ENCODE measurements around the gene SCUBE1.

The SCUBE1 gene

DNA sequence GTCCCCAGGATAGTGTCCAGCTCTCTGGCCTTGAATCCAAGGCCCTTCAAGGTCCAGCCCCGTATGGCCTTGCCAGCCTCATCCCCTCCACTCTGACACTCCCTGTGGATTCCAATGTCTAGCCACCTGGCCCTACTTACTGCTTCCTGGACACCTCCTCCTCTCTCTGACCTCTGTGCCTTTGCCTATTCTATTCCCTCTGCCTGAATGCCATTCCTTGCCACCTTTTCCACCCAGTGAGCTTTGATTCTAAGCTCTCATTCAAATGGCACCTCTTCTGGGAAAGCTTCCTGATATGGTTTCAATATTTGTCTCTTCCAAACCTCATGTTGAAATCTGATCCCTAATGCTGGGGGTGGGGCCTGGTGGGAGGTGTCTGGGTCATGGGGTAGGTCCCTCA is 124.4 kb downstream of the SCUBE1 start:
- no peak for DNase-seq (ENCODE audit: low read depth in 1 of 2, low spot score in 1 of 2)

DNA sequence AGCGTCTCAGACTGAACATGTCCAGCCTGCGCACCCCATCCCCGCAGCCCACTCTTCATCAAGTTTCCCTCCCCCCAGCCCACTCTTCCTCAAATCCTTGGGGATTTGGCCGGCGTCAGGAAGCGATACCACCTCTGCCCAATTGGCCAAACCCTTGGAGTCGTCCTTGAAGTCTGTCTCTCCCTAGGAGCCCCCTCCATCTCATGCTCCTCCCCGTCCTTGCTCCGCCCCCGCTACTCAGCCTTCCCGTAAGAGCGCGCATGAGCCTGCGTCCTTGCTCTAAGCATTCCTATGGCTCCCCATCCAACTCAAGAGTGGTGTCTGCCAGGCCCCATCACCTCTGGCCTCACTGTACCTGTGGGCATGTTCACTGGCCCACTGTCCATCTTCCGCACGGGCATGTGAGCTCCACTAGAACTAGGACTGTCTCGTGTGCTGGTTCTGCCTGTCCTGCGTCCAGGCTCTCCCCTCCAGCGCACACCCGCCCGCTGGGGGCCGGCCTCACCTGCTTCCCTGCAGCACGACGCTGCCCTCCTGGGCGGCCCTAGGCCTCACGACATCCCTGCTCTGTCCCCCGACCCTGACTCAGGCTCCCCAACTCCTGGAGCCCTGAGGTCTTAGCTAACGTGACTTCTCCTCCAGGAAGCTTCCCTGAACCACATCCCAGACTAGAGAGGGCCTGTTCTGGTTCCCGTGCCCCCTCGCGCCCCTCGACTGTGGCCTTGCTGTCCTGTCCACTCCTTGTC is 125.7 kb downstream of the SCUBE1 start:
- no peak for DNase-seq (ENCODE audit: low read depth in 1 of 2, low spot score in 1 of 2)

DNA sequence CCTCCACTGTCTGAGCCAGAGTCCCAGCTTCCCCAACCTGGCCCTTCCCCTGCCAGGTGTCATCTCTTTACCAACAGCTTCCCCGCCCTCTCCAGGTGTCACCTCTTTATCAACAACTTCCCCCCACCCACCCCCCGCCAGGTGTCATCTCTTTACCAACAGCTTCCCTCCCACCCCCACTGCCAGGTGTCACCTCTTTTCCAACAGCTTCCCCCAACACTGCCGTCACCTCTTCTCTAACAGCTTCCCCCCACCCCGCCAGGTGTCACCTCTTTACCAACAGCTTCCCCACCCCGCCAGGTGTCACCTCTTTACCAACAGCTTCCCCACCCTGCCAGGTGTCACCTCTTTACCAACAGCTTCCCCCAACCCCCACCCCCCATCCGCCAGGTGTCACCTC is 126.4 kb downstream of the SCUBE1 start:
- DNase-seq (ENCODE audit: low read depth in 1 of 2, low spot score in 1 of 2), result no peak

DNA sequence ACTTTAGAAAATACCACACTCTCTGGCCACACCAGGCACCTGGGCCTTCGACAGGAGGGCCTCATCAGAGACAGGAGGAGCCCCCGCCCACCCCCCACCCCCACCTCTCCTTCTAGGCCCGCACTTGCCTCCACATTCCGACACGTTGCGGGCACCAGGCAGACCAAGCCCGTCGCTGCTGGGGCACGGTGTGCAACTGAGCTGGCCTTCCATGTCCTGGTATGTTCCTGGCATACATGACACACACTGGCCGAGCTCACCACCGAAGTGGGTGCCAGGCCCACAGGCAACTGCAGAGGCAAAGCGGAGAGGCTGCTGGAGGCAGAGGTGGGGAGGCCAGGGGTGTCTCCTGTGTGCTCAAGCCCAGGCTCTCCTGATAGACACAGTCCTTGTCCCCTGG is 129.2 kb downstream of the SCUBE1 start:
- DNase-seq (ENCODE audit: low read depth in 1 of 2, low spot score in 1 of 2), result no peak

DNA sequence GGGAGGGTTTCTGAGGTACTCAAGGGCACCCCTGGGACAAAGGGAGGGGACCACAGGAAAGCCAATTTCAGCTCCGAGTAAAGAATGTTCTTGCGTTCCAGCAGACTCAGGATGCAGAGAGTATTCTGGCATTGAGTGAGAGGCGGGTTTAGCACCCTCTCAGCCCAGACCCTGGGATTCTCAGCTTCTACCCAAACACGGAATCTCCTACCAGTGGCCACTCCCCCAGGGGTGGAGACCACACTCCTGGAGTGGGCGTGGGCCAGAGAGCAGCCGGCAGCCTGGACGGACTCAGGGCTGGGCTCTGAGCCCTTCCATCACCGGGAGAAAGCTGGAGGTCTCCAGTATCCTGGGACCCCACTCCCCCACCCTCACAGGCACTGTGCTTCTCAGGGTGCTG is 130.1 kb downstream of the SCUBE1 start:
- DNase-seq (ENCODE audit: low read depth in 1 of 2, low spot score in 1 of 2), result no peak

DNA sequence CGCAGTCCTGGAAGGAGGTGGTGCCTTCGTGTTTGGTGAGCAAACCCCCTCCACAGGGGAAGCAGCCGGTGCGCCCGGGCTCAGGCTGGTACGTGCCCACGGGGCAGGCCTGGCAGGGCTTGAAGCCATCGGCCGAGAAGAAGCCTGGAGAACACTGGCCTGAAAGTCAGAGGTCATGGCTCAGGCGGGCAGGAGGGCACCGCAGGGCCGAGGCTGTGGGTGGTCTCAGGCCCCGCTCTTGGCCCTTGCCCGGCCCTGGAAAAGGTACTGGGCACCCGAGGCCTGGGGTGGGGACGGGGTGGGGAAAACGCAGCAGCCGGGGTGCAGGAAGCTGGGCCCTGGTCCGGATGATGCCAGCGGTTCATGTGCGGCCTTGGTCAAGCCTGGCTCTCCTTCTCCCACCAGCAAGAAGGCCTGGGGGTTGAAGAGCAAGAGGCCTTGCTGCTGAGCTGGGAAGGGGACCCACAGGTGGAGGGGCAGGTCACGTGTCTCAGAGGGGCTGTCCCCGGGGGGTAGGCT is 130.7 kb downstream of the SCUBE1 start:
- DNase-seq (ENCODE audit: low read depth in 1 of 2, low spot score in 1 of 2), result no peak

DNA sequence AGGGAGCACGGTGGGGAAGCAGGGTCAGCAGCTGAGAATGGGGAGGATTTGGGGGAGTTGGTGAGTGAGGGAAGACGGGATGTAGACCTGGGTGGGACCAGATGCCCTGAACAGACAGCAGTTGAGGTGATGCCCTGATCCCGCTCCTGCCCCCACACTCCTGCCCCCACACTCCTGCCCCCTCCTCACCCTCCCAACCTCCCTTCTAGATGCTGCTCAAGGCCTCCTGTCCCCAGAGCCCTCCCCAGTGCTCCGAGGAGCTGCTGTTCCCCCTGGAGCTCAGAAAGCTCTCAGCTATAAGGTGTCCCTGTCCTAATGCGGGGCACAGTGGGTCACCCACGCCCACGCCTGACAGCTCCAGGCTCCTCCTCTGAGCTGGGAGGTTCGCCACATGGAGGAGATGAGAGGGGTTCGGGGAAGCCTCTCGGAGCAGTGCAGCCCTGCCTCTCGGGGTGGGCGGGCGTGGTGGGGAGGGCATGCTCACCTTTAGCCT is 131.2 kb downstream of the SCUBE1 start:
- no peak for DNase-seq (ENCODE audit: low read depth in 1 of 2, low spot score in 1 of 2)

DNA sequence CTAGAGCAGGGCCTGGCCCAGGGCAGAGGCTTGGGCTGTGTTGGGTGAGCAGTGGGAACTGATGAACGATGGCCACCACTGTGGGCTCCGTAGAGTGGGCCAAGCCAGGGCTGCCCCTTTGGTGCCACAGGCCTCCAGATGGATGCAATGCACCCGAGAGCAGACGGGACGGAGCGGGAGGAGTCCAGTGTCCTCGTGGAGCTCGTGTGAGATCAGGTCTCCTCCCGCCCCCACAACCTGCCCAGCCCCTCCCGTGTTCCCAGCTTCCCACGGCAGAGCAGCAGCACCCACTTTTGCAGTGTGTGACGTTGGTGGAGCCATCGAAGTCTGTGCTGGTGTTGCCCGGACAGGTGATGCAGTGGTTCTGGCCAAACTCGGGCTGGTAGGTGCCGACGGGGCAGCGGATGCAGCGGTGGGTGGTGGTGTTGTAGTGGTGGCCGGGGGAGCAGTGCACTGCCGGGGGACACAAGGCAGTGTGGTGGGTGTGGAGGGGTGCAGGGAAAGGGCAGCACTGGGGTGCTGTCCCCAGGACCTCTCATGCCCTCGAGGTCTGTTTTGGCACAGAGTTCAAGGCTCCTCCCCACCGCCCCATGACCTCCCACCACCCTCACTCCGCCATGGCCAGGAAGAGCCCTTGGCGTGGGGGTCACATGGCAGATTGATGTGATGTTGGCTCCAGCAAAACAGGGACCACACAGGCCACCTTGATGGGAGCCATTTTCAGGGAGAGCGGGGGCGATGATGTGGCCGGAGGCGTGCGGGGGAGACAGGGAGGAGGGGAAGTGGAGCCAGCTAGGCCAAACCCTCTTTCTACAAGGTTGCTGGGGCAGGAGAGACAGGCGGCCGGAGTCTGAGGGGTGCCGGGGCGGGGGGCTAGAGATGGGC is 132.3 kb downstream of the SCUBE1 start:
- DNase-seq (ENCODE audit: low read depth in 1 of 2, low spot score in 1 of 2), result no peak

DNA sequence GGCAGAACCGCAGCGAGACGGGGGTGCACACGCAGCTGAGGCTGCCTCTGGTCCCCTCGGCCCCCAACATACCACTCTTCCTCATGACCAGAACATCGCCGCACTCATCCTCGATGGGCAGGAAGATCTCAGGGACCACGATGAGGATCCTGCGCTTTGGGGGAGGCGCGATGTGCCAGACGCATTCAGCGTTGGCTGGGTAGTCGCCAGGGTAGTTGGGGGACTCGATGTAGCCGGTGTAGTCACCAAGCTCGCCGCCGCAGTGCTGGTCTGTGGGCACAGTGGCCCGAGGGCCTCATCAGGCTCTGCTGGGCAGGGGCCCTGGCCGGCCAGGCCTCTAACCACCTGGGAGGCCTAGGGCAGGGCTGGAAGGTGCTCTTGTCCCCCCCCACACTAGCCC is 133.2 kb downstream of the SCUBE1 start:
- no peak for DNase-seq (ENCODE audit: low read depth in 1 of 2, low spot score in 1 of 2)

DNA sequence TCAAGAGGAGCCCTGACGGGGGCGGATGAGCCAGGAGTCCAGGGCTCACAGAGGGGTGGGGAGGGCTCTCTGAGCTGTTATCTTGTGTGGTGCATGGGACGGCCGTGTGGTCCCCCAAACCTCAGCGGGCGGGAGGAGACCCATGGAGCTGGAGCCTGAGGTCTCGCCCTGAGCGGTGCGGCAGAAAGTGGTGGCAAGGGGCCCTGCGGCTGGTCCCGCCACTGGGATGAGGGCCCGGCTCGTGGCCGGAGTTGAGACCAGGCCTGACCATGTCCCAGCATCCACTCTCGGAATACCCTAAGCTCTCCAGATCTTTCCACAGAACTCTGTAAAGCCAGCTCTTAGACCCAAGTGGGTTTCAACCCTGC is 133.7 kb downstream of the SCUBE1 start:
- DNase-seq (ENCODE audit: low read depth in 1 of 2, low spot score in 1 of 2), result no peak

DNA sequence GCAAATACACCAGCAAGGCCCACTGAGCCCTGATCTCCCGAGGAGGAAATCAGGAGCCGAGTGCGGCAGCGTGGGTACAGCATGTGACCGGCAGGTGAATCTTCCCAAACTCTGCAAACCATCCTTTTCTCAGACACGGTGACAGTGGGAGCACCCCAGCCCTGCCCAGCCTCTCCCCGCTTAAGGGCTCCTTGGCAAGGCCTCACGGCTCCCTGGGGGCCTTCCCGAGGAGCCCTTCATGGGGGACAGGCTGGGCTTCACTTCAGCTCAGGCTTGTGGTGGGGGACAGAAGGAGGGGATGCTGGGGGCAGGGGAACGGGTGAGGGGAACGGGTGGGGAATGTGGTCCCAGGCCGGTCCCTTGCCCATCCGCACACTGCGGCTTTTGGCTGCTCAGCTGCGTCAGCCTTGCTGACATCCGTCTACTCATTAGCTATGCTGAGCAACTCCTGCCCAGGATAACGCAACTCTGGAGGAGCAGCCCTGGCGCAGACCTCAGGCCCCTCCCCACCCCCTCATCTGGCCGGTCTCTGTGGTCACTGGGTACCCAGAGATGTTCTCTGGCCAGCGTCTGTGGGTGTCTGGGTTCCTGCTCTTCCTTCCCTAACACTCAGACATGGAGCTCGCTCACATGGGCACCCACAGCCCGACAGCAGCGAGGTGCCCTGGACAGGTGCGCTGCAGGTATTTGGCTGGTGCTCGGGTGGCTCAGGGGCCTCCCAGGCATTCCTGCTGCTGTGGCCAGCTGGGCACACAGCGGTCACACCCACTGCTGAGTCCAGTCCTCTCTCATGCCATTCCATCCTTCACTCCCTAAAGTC is 134.3 kb downstream of the SCUBE1 start:
- DNase-seq (ENCODE audit: low read depth in 1 of 2, low spot score in 1 of 2), result no peak

DNA sequence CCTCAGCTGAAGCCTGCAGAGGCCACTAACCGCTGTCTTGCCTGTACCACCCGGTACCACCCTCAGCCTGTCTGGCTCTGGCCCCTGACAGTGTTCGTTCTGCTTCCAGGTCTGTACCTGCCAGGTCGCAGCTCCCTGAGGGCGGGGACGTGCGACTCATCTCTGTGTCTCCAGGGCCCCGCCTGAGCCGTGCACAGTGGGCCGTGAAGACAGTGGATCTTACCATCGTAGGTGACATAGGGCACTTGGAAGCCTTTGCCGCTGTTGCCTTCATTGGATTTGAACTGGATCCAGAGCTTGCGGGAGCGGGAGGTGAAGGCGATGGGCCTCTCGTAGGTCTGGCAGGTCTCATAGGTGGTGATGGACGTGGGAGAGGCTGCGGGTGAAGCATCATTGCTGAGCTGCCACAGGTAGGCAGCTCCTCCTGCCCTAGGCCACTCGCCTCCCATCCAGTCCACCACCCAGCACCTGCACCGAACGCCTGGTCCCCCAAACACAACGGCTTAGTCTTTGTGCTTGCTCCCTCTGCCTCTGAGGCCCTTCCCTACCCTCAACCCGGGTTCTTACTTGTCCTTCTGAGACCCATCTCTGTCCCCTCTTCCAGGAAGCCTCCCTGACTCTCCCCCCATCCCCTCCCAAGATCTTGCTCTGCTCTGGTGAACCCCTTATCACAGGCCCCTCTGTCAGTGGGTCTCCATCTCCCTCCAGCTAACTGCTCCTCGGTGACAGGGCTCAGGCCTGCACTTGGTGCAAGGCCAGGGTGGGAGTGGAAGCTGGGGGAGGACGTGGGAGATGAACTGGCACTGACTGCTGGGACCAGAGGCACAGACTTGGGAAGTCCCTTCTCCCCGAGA is 135.1 kb downstream of the SCUBE1 start:
- DNase-seq (ENCODE audit: low read depth in 1 of 2, low spot score in 1 of 2), result no peak

DNA sequence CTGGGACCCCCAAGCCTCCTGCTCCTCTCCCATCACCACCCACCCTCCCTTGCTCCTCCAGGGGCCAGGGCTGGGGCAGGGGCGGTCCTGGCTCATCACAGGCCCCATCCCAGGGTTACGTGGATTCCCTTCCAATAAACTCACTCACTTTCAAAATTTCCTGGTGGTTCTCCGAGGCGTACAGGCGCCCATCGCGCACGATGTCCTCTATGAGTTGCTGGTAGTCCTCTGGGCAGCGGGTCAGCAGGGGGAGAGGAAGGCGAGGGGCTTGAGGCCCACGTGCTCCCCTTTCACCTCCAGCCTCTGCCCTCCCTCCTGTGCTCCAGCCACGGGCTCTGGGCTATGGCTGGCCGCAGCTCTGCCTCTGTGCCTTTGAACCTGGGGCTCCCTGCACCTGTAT is 135.8 kb downstream of the SCUBE1 start:
- no peak for DNase-seq (ENCODE audit: low read depth in 1 of 2, low spot score in 1 of 2)

DNA sequence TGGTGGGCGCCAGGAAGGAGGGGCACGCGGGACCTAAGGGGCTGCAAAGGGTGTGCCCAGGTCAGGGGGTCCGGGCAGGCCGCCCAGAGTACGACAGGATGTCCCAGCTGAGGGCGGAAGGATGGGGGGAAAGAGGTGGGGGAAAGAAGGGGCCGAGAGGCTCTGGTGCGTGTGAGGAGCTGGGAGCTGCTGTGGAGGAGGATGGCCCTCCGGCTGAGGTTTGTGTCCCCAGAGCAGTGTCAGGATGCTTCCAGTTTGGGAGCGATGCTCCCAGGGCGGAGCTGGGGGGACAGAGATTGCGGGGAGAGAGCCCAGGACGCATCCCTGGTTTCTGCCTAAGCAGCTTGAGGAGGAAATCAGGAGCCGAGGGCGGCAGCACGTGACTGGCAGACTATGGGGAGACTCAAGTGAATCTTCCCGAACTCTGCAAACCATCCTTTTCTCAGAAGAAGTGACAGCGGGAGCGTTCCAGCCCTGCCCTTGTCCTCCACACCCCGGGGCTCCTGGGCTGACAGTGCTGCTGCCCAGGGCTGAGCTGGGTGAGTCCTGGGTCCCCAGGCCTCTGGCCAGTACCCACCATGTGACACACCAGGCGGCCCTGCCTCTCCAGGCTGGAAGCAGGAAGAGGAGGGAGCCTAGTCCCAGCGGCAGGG is 136.5 kb downstream of the SCUBE1 start:
- DNase-seq (ENCODE audit: low read depth in 1 of 2, low spot score in 1 of 2), result no peak

DNA sequence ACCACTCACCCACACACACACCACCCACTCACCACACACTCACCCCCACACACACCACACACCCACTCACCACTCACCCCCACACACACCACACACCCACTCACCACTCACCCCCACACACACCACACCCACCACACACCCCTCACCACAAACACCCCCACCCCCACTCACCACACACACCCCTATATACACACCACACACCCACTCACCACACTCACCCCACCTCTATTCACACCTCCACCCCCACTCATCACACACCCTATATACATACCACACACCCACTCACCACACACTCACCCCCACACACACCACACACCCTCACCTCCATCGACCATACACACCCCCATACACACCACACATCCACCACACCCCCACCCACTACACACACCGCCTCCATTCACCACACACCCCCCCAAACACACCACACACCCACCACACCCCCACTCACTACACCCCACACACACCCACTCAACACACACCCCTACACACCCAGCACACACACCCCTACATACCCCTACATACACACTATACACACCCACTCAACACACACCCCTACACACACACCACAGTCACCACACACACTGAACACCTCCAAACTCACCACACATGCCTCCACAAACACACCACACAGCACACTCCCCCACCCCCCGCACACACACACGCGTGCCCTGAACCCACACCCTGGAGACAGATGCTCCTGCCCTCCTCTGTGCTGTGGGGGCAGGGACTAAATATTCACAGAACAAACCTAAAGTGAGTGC is 137.2 kb downstream of the SCUBE1 start:
- DNase-seq (ENCODE audit: low read depth in 1 of 2, low spot score in 1 of 2), result no peak

DNA sequence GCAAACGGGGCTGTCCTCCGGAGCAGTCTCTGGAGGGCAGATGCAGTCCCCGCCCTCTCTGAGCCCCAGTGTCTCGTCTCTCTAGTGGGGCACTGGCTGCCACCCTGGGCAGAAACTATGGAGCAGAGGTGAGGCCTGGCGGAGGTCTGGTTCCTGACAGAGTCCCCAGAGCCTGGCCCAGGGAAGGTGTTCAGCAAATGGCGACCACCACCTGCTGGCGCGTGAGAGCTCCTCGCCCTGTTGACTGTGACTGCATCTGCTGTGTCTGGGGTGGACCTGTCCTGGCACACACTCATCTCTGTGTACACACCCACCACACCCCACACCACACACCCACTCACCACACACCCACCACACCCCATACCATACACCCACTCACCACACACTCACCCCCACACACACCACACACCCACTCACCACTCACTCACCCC is 137.9 kb downstream of the SCUBE1 start:
- no peak for DNase-seq (ENCODE audit: low read depth in 1 of 2, low spot score in 1 of 2)

DNA sequence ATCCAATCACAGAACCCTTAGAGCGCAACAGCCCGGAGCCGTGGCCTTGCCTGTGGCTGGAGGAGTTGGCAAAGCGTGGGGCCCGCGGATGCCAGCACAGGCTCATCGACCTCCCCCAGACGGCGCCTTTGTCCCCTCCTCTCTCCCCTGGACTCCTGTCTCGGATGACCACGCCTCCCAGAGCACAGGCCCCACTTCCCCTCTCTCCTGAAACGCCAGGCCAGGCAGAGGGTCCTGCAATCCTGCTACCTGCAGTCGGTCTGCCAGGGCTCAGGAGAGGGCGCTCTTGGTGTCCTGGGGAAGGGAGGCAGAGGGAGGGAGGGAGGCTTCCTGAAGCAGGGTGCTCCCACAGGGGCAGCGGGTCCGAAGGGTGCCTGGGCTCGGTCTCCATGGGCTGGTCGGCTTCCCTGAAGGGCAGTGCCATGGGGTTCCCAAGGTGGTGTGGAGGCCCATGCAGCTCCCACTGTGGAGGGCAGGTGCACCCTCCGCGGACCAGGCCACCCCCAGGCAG is 139.6 kb downstream of the SCUBE1 start:
- DNase-seq (ENCODE audit: low read depth in 1 of 2, low spot score in 1 of 2), result no peak

DNA sequence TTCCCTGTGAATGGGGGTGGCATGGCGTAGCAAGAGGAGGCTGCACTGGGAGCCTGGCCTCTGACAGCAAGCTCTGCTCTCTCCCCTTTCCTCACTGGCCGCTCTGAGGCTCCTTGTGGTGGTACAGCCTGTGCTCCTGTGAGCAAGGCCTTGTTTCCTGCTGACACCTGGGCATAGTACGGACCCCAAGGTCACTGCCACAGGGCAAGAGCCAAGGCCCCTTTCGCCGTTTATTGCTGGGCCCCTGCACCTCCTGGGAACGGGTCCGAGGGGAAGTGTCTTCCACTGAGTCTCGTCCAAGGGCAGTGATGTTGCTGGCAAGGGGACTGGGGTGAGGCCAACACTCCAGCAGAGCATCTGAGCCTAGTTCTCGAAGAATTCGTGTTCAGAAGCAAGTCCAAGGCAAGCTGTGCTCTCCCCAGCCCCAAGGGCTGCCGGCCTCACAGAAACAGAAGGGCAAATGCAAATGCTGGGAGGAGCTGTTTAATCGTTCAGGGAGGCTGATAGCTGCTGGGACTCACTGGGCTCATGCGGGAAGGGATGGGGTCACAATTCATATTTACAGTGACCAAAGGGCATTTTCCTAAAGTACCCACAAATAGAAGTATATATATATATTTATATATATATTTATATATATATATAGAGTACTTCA is 140.3 kb downstream of the SCUBE1 start:
- DNase-seq (ENCODE audit: low read depth in 1 of 2, low spot score in 1 of 2), result no peak

Data from activated T-helper 1 cell treated with anti-CD3 and anti-CD28 coated beads, Interleukin-2, amount 50 U/mL, for 16 hours (primary cell).